Stimulated activated naive CD4-positive, alpha-beta T cell (primary cell): ENCODE results near the gene WDR1.
"Not testable (repeated sequence)": the region's sequence is repeated elsewhere in the genome, so short reads cannot be mapped to it uniquely, and the experiment has no call there.

ENCODE experiments used
- DNase-seq, 6 experiments: peaks; one replicate each; lab custom pipeline; 2025; lab: John Stamatoyannopoulos, UW

The WDR1 gene

GRCh38 chr4:10130178-10130888 lies 13.7 kb upstream of the WDR1 start:
- no peak for DNase-seq

GRCh38 chr4:10129196-10130177 lies 12.9 kb upstream of the WDR1 start:
- no peak for DNase-seq

GRCh38 chr4:10128761-10129160 lies 12.2 kb upstream of the WDR1 start:
- DNase-seq: no peak

- not testable (repeated sequence) for DNase-seq
These were observed 10.9 kb upstream of the WDR1 start for GRCh38 chr4:10127531-10127930.

- no peak for DNase-seq
These were observed 7.8 kb upstream of the WDR1 start for GRCh38 chr4:10124167-10124930.

- peak in 5 of 6 experiments; percentile 20 to 54 (median 42) for DNase-seq
These were observed 6.9 kb upstream of the WDR1 start for GRCh38 chr4:10123227-10124101.

- DNase-seq: peak in 1 of 6 experiments; percentile 9
These were observed 5.8 kb upstream of the WDR1 start for GRCh38 chr4:10122236-10122932.

- DNase-seq: no peak
These were observed 5.1 kb upstream of the WDR1 start for GRCh38 chr4:10121568-10122208.

- peak in 2 of 6 experiments; percentile 9 to 30 for DNase-seq
These were observed 4.5 kb upstream of the WDR1 start for GRCh38 chr4:10120943-10121567.

- no peak for DNase-seq
These were observed 3.2 kb upstream of the WDR1 start for GRCh38 chr4:10119773-10120172.

- DNase-seq: no peak
These were observed 2.7 kb upstream of the WDR1 start for GRCh38 chr4:10119278-10119677.

GRCh38 chr4:10118048-10119004 lies 1.7 kb upstream of the WDR1 start:
- peak in 3 of 6 experiments; percentile 40 to 62 (median 62) for DNase-seq

- peak in 5 of 6 experiments; percentile 53 to 75 (median 57) for DNase-seq
These were observed 904 bp upstream of the WDR1 start for GRCh38 chr4:10117359-10118047.

- peak; percentile 60 to 72 (median 66) for DNase-seq
These were observed 616 bp downstream of the WDR1 start for GRCh38 chr4:10115797-10116568.

GRCh38 chr4:10115271-10115796 lies 1.3 kb downstream of the WDR1 start:
- no peak for DNase-seq

- no peak for DNase-seq
These were observed 2.0 kb downstream of the WDR1 start for GRCh38 chr4:10114607-10115006.

GRCh38 chr4:10114147-10114546 lies 2.5 kb downstream of the WDR1 start:
- no peak for DNase-seq
